Measurements from ENCODE around the gene MKKS.

- TF ChIP-seq, protein P1, sequence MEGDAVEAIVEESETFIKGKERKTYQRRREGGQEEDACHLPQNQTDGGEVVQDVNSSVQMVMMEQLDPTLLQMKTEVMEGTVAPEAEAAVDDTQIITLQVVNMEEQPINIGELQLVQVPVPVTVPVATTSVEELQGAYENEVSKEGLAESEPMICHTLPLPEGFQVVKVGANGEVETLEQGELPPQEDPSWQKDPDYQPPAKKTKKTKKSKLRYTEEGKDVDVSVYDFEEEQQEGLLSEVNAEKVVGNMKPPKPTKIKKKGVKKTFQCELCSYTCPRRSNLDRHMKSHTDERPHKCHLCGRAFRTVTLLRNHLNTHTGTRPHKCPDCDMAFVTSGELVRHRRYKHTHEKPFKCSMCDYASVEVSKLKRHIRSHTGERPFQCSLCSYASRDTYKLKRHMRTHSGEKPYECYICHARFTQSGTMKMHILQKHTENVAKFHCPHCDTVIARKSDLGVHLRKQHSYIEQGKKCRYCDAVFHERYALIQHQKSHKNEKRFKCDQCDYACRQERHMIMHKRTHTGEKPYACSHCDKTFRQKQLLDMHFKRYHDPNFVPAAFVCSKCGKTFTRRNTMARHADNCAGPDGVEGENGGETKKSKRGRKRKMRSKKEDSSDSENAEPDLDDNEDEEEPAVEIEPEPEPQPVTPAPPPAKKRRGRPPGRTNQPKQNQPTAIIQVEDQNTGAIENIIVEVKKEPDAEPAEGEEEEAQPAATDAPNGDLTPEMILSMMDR (conservative IDR thresholded peaks at IDR 0.05; ENCODE audit: low read length): no peak
- TF ChIP-seq EZH2phosphoT487 (IDR thresholded peaks at IDR 0.05; ENCODE audit: borderline replicate concordance): no peak
Observed at GRCh38 chr20:10472871-10473270, 38.8 kb upstream of the MKKS start.
